Measurements from ENCODE around the gene MANSC1.

The MANSC1 gene

GRCh38 chr12:12349711-12350665, at the start of gene MANSC1:
MANSC1 (minus strand) TSS chr12:12350242; CDS start chr12:12343314, 6,928 bp downstream.
- no peak for DNase-seq (ENCODE audit: low read depth in 2 of 2, low spot score in 1 of 2)

GRCh38 chr12:12399161-12399560, 49.1 kb upstream of the MANSC1 start:
- no peak for DNase-seq (ENCODE audit: low read depth in 2 of 2, low spot score in 1 of 2)

- DNase-seq (ENCODE audit: low read depth in 2 of 2, low spot score in 1 of 2), result no peak
Observed at GRCh38 chr12:12398026-12398859, 48.2 kb upstream of the MANSC1 start.

GRCh38 chr12:12397184-12397583, 47.1 kb upstream of the MANSC1 start:
- no peak for DNase-seq (ENCODE audit: low read depth in 2 of 2, low spot score in 1 of 2)

GRCh38 chr12:12396694-12397093, 46.7 kb upstream of the MANSC1 start:
- no peak for DNase-seq (ENCODE audit: low read depth in 2 of 2, low spot score in 1 of 2)

GRCh38 chr12:12393171-12393570, 43.1 kb upstream of the MANSC1 start:
- no peak for DNase-seq (ENCODE audit: low read depth in 2 of 2, low spot score in 1 of 2)

DNA sequence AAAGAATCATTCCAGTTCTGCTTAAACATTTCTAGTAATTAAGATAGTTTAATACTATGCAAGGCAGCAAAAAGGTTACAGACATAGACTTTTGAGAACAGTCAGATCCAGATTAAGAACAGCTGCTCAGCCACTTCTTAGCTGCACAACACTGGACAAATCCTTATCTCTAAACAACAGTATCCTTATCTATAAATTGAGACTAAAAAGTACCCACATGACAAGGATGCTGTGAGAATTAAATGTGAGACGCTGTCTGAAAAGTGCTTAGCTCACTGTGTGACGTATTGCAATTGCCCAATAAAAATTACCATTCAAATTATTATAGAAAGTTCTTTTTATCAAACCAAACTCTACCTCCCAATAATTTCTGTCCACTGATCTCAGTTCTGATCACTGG, 42.4 kb upstream of the MANSC1 start:
- DNase-seq (ENCODE audit: low read depth in 2 of 2, low spot score in 1 of 2), result no peak

DNA sequence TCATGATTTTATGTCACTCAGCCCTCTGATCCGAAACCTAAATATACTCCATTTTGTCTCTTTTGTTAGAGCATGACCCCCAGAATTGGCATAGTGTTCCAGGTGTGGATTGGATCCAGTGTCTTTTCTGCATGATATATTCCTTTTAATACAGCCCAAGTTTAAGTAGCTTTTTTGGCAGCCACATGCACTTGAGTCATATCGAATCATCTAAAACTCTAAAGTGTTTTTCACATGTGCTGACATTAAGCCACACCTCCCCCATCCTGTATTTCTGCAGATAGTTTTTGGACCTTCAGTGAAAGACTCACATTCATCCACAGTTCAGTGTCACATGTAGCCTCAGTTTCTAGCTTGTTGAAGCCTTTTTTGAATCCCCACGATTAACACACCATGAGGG, 37.5 kb upstream of the MANSC1 start:
- no peak for DNase-seq (ENCODE audit: low read depth in 2 of 2, low spot score in 1 of 2)

DNA sequence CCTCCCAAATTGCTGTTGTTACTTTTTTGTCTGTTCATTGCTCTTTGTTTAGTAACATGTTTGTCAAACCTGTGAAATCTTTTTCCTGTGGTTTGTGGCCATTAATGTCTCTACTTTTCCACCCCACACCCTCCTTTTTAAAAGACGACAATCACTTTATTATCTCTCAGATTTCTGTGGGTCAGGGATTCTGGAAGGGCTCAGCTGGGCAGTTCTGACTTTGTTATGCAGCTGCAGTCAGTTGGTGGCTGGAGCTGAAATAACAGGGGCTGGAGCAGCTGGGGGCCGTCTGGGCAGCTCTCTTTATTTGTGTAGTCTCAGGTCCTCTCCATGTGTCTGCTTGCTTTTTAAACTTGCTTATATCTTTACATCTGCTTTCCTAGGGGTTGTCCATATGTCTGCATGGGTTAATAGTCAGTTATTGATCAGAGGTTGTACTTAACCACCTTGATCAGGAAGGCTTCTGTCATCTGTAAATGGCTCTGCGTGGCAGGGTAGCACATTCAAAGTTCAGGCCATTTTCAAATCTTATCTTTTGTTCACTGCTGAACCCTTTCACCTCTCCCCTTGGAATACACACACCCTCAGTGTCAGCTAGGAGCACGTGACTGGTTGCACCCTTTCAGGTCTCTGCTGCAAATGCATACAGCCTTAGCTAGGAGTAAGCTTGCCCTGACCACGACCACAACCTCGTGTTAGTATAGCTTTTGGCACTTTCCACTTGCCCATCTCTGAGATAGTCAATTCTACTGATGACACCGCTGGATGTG, 34.7 kb upstream of the MANSC1 start:
- no peak for DNase-seq (ENCODE audit: low read depth in 2 of 2, low spot score in 1 of 2)

GRCh38 chr12:12381982-12382381, 31.9 kb upstream of the MANSC1 start:
- no peak for DNase-seq (ENCODE audit: low read depth in 2 of 2, low spot score in 1 of 2)

GRCh38 chr12:12380949-12381593, 31.0 kb upstream of the MANSC1 start:
- DNase-seq (ENCODE audit: low read depth in 2 of 2, low spot score in 1 of 2), result no peak

DNA sequence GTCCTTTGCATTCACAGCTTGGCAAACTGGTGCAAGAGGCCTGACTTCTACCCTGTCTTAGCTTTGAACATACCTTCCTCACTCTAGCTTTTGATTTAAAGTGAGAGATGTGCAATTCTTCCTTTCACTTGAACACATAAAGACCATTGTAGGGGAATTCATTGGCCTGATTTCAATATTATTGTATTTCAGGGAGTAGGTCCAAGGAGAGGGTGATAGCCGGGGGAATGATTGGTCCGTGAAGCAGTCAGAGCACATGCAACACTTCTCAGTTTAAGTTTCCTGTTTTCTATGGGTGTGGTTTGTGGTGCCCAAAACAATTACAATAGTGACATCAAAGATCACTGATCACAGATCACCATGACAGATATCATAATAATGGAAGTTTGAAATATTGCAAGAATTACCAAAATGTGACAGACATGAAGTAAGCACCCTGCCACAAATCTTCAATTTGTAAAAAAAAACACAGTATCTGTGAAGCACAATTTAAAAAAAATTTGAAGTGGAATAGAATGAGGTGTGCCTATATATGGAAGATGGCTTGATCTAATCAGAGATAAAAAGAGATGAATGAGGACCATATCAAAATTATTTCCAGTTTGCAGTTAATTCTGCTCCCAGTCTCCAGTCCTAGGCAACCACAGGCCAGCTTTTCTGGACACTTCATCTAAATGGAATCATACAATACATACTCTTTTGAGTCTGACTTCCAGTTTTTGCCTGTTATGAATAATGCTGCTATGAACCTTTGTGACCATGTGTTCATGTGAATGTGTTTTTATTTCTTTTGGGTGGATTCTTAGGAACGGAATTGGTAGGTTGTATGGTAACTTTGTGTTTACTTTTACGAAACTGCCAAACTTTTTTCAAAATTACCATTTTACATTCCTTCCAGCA, 30.0 kb upstream of the MANSC1 start:
- no peak for DNase-seq (ENCODE audit: low read depth in 2 of 2, low spot score in 1 of 2)

- DNase-seq (ENCODE audit: low read depth in 2 of 2, low spot score in 1 of 2), result no peak
Observed at GRCh38 chr12:12378616-12379015, 28.6 kb upstream of the MANSC1 start.

GRCh38 chr12:12376646-12377448, 26.8 kb upstream of the MANSC1 start:
- DNase-seq (ENCODE audit: low read depth in 2 of 2, low spot score in 1 of 2), result no peak

DNA sequence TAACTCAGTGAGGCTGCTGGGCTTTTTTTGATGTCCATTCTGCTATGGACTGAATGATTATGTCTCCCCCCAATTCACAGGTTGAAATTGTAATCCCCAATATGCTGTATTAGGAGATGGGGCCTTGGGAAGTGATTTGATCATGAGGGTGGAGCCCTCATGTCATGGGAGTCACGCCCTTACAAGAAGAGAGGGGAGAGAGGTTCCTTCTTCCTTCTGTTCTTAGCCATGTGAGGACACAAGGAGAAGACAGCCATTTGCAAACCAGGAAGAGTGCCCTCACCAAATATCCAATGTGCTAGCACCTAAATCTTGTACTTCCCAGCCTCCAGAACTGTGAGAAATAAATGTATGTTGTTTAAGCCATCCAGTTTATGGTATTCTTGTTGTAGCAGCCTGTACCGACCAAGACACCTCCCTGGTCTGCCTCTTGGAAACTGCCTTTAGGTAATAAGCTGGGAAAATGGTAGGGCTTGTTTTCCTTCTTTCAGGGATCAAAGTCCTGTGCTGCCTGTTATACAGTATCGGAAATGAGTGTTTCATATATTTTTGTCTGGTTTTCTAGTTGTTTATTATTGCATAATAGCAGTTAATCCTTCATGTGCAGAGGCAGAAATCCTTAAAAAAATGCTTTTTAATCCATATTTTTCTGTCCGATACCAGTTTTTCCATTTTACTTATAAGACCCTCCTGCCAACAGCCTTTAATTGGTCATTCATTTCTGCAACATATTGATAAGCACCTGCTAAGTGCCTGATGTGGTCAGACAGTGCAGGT, 23.1 kb upstream of the MANSC1 start:
- DNase-seq (ENCODE audit: low read depth in 2 of 2, low spot score in 1 of 2), result no peak

DNA sequence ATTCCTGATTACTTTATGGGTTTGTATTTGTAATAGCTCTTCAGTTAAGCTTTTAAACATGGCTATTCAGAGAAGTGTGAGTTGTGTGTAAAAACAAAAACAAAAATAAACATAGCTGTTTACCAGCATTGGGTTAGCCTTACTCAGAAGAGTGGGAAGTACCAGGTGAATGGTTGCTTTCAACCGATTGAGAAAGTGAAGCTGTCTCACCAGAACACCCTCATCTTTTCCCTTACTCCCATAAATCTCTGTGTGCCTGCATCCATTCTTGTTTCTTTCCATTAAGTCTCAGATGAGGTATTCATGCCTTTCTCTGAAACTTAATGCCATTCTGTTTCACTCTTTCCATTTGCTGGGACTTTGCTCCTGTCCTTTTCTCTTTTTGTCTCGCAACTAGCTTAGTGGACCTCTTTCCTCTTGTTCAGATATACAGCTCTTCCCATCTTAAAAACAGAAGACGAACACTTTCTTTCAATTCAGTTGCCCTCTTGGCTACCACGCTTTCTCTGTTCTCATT, 17.5 kb upstream of the MANSC1 start:
- no peak for DNase-seq (ENCODE audit: low read depth in 2 of 2, low spot score in 1 of 2)

DNA sequence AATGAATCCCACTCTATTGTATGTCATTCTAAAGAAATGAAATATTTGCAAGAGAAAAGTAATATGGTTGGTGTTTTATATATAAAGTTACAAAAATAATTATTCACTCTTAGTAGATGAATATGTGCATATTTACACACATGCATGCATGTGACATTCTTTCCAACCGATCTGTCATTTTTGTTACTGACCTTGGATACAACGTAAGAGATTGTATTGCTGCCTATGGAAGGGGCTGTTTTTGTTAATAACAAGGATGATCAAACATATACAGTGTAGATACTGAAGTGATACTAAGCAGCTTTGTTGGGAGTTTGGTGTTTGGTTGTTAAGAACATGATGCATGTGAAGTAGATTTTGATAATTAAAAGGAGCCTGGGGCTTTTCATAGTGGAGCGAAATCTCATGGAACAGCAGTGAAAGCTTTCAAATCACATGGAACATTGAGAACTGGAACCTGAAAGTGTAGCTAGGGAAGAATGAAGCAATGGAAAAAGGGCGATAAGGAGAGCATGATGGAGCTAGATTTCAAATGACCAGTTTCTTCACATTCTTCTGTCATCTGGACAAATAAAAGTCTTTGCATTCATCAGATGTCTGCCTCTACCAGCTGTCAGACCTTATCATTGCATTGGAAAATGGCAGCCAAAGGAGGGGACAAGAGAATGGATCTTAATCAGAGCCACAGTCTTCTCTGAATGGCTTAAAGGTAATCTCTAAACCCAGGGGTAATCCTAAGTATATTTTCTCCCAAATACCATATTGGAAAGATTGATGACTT, 16.8 kb upstream of the MANSC1 start:
- DNase-seq (ENCODE audit: low read depth in 2 of 2, low spot score in 1 of 2), result no peak

Measured in stimulated activated CD8-positive, alpha-beta memory T cell treated with anti-CD3 and anti-CD28 coated beads, Interleukin-4, amount 100 ng/mL, for 1 hour (primary cell).